ENCODE data around the gene KLF13.

- TF ChIP-seq CTCF (IDR thresholded peaks at IDR 0.05) (no peak), POLR2A (IDR thresholded peaks at IDR 0.05) (no peak)
These were observed 33.0 kb upstream of the KLF13 start for GRCh38 chr15:31293655-31294054.

All from breast epithelium (tissue), 3 donors.